SK-N-SH treated with all-trans-retinoic acid at 6 μM for 48 hours (cell line): Measurements from ENCODE around the gene CACNA1C.

Source experiments
- ATAC-seq: fragments of 200-7000 bp; cut with Tn5 transposase; 3 replicates; pipeline ENCODE4 v1.9.1; 2020; ENCODE audit warnings: mild to moderate bottlenecking, moderate library complexity
- BACH2 ChIP-seq: fragments of 250-450 bp; sonication (Bioruptor Pico); IDR thresholded peaks from 2 replicates; pipeline ENCODE4 v1.9.0; 2021; ENCODE audit warnings: mild to moderate bottlenecking, borderline replicate concordance
- CSRNP3 ChIP-seq: fragments of 250-450 bp; sonication (Bioruptor Pico); IDR thresholded peaks from 2 replicates; pipeline ENCODE4 v1.5.1; 2021; ENCODE audit warnings: mild to moderate bottlenecking, moderate library complexity
- ESRRG ChIP-seq: fragments of 250-450 bp; sonication (Bioruptor Pico); IDR thresholded peaks from 2 replicates; pipeline ENCODE4 v1.6.1; 2021; ENCODE audit warnings: mild to moderate bottlenecking
- GLIS3 ChIP-seq: fragments of 250-450 bp; sonication (Bioruptor Pico); IDR thresholded peaks from 2 replicates; pipeline ENCODE4 v1.5.0; 2020; ENCODE audit warnings: mild to moderate bottlenecking, moderate library complexity
- OSR1 ChIP-seq: fragments of 250-450 bp; sonication (Bioruptor Pico); IDR thresholded peaks from 2 replicates; pipeline ENCODE4 v1.8.0; 2022; ENCODE audit warnings: moderate library complexity, mild to moderate bottlenecking, inconsistent platforms
- PPARA ChIP-seq: fragments of 250-450 bp; sonication (Bioruptor Pico); IDR thresholded peaks from 2 replicates; pipeline ENCODE4 v1.5.0; 2020; ENCODE audit warnings: mild to moderate bottlenecking, borderline replicate concordance
- RARB ChIP-seq: fragments of 250-450 bp; sonication (Bioruptor Pico); IDR thresholded peaks from 2 replicates; pipeline ENCODE4 v1.8.0; 2021; ENCODE audit warnings: mild to moderate bottlenecking, moderate library complexity
- SNAI2 ChIP-seq: fragments of 250-450 bp; sonication (Bioruptor Pico); IDR thresholded peaks from 2 replicates; pipeline ENCODE4 v1.5.0; 2020; ENCODE audit warnings: mild to moderate bottlenecking, moderate library complexity
- TCF4 ChIP-seq: fragments of 250-450 bp; sonication (Bioruptor Pico); IDR thresholded peaks from 2 replicates; pipeline ENCODE4 v1.8.0; 2021; ENCODE audit warnings: mild to moderate bottlenecking, moderate library complexity, borderline replicate concordance
- TSHZ2 ChIP-seq: fragments of 250-450 bp; sonication (Bioruptor Pico); IDR thresholded peaks from 2 replicates; pipeline ENCODE4 v1.5.0; 2020; ENCODE audit warnings: mild to moderate bottlenecking, moderate library complexity
- ZC3H10 ChIP-seq: fragments of 250-450 bp; sonication (Bioruptor Pico); IDR thresholded peaks from 2 replicates; pipeline ENCODE4 v1.5.1; 2021; ENCODE audit warnings: mild to moderate bottlenecking, moderate library complexity
- ZFP3 ChIP-seq: fragments of 250-450 bp; sonication (Bioruptor Pico); IDR thresholded peaks from 2 replicates; pipeline ENCODE4 v1.5.0; 2020; ENCODE audit warnings: mild to moderate bottlenecking, moderate library complexity
- ZFP30 ChIP-seq: fragments of 450-650 bp; formaldehyde crosslinking; IDR thresholded peaks from 2 replicates; pipeline ENCODE4 v1.5.0; 2022; ENCODE audit warnings: mild to moderate bottlenecking, moderate library complexity
- ZNF565 ChIP-seq: fragments of 450-650 bp; formaldehyde crosslinking; conservative IDR thresholded peaks from 2 replicates; pipeline ENCODE4 v1.5.0; 2020; ENCODE audit warnings: low read depth, mild to moderate bottlenecking, moderate library complexity
- ZNF8 ChIP-seq: fragments of 450-650 bp; formaldehyde crosslinking; IDR thresholded peaks from 2 replicates; pipeline ENCODE4 v1.5.0; 2020; ENCODE audit warnings: mild to moderate bottlenecking, moderate library complexity
- TF ChIP-seq, protein P1 (sequence below): fragments of 250-450 bp; sonication (Bioruptor Pico); IDR thresholded peaks from 2 replicates; pipeline ENCODE4 v1.8.0; 2020; ENCODE audit warnings: mild to moderate bottlenecking, moderate library complexity, borderline replicate concordance
- TF ChIP-seq, protein P2 (sequence below): fragments of 250-450 bp; sonication (Bioruptor Pico); IDR thresholded peaks from 2 replicates; pipeline ENCODE4 v1.8.0; 2021; ENCODE audit warnings: low read depth, mild to moderate bottlenecking, moderate library complexity, borderline replicate concordance

Gene CACNA1C

GRCh38 chr12:2187195-2187945 lies 134.6 kb downstream of the CACNA1C start:
- TF ChIP-seq GLIS3, result no peak
- TF ChIP-seq ZNF8 (CRISPR knock-in tag), result no peak
- TF ChIP-seq CSRNP3, result no peak
- TF ChIP-seq BACH2 (CRISPR knock-in tag), result no peak
- no peak for TF ChIP-seq ZFP3 (CRISPR knock-in tag)
- TF ChIP-seq, protein P1, sequence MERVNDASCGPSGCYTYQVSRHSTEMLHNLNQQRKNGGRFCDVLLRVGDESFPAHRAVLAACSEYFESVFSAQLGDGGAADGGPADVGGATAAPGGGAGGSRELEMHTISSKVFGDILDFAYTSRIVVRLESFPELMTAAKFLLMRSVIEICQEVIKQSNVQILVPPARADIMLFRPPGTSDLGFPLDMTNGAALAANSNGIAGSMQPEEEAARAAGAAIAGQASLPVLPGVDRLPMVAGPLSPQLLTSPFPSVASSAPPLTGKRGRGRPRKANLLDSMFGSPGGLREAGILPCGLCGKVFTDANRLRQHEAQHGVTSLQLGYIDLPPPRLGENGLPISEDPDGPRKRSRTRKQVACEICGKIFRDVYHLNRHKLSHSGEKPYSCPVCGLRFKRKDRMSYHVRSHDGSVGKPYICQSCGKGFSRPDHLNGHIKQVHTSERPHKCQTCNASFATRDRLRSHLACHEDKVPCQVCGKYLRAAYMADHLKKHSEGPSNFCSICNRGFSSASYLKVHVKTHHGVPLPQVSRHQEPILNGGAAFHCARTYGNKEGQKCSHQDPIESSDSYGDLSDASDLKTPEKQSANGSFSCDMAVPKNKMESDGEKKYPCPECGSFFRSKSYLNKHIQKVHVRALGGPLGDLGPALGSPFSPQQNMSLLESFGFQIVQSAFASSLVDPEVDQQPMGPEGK (CRISPR knock-in tag), result no peak
- no peak for TF ChIP-seq ZC3H10 (CRISPR knock-in tag)
- TF ChIP-seq TCF4 (CRISPR knock-in tag), result no peak
- TF ChIP-seq, protein P2, sequence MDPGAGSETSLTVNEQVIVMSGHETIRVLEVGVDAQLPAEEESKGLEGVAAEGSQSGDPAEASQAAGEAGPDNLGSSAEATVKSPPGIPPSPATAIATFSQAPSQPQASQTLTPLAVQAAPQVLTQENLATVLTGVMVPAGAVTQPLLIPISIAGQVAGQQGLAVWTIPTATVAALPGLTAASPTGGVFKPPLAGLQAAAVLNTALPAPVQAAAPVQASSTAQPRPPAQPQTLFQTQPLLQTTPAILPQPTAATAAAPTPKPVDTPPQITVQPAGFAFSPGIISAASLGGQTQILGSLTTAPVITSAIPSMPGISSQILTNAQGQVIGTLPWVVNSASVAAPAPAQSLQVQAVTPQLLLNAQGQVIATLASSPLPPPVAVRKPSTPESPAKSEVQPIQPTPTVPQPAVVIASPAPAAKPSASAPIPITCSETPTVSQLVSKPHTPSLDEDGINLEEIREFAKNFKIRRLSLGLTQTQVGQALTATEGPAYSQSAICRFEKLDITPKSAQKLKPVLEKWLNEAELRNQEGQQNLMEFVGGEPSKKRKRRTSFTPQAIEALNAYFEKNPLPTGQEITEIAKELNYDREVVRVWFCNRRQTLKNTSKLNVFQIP (CRISPR knock-in tag), result no peak

GRCh38 chr12:2190085-2190484 lies 137.3 kb downstream of the CACNA1C start:
- TF ChIP-seq ZNF8 (CRISPR knock-in tag) (no peak), PPARA (CRISPR knock-in tag) (no peak), ESRRG (CRISPR knock-in tag) (no peak)
- no peak for ATAC-seq

More at GRCh38 chr12:2187195-2187945, 134.6 kb downstream of the CACNA1C start:
- no peak for ATAC-seq

GRCh38 chr12:2190896-2191533 lies 138.2 kb downstream of the CACNA1C start:
- ATAC-seq, result no peak
- TF ChIP-seq TCF4 (CRISPR knock-in tag) (no peak), ZFP30 (CRISPR knock-in tag) (no peak), ZNF565 (CRISPR knock-in tag) (no peak), SNAI2 (no peak), ZNF8 (CRISPR knock-in tag) (no peak), PPARA (CRISPR knock-in tag) (no peak), ZC3H10 (CRISPR knock-in tag) (no peak), TSHZ2 (CRISPR knock-in tag) (no peak), ZFP3 (CRISPR knock-in tag) (no peak), OSR1 (no peak), CSRNP3 (no peak), BACH2 (CRISPR knock-in tag) (no peak), GLIS3 (no peak), RARB (CRISPR knock-in tag) (no peak)
- TF ChIP-seq, all 23 proteins: peak for 0
